ENCODE measurements around the gene TSSK1B.
A peak's percentile ranks its signal among the peaks of the same experiment; 100 is the strongest.
"Not testable (repeated sequence)": the region's sequence is repeated elsewhere in the genome, so short reads cannot be mapped to it uniquely, and the experiment has no call there.

Gene TSSK1B, protein sequence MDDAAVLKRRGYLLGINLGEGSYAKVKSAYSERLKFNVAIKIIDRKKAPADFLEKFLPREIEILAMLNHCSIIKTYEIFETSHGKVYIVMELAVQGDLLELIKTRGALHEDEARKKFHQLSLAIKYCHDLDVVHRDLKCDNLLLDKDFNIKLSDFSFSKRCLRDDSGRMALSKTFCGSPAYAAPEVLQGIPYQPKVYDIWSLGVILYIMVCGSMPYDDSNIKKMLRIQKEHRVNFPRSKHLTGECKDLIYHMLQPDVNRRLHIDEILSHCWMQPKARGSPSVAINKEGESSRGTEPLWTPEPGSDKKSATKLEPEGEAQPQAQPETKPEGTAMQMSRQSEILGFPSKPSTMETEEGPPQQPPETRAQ

DNA sequence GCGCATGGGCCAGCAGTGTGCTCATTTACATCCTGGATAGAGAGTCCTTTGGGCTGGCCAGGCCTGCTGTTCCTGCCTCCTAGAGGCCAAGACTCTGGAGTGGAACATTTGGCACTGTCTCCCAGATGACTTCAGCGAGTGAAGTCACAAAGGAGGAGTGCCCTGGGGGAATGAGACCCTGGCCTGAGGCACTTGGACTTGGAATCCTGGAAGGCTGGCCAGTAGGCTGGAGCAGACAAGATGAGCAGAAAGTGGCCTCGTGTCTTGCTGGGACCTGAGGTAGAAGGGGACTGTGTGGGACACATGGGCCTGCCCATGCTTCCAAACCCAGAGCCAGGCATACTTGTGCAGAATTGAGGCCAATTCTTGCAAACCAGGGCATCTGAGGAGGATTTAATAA lies at the start of gene TSSK1B:
TSSK1B (minus strand) TSS at position 101 of the 400 bp plus-strand sequence. CDS start 150 bp downstream, outside the sequence.
- DNase-seq, result no peak

DNA sequence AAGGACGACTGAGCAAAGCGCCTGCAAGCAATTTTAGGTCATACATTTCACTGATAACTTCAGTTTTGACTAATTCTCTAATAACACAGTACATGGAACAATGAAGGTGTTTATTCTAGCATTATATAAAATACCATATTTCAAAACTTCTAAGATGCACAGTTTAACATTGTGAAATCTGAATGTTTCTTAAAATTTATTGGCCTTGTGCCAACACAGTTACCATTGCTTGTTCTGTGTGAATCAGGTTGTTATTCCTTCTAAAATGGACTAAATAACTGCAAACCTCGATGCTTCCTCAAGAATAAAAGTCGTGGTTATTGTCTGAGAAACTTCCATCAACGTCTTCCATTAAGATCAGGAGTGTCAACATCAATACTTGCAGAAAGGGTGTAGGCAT lies 45.5 kb upstream of the TSSK1B start:
- no peak for DNase-seq

DNA sequence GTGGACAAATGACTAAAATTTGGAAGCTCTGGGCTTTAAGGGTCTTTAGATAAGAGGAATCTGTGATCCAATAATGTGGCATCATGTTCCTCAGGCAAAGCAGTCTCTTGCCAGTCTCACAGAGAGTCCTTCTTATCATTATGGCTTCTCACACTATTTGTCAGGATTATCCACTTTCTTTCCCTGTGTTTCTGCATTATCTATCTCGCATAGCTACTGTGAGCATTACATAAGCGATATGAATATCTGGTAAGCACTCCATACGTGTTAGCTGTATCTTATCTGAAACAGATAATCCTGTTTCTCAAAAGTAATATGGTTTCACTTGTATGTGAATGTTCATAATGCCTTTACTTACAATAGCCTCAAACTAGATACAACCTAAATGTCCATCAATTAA lies 43.9 kb upstream of the TSSK1B start:
- DNase-seq, result no peak

DNA sequence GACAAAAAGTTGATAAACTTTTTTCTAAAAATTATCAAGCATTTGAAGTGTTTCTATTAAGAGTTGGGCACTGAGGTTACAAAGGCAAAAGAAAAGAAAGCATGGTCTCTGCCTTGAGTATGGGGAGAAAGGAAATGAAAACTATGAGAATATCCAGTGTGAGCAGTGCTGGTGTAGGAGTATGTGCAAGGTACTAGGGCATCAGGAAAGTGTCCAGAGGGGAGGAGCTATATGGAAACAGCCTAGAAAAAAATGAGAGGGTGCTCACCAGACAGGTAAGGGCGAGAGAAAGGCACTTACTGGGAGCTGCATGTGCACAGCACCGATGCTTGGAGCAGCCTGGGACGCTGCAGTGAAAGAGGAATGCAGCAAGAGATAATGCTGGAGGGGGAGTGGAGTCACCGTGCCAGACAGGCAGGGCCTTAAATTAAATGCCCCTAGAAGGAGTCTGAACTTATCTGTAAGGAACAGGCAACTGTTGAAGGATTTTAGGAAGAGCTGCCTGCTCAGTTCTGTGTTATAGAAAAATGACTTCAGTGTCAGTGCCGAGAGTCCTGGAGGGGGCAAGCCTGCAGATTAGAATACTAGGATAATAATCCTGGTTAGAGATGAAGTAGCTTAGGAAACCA lies 39.4 kb upstream of the TSSK1B start:
- no peak for DNase-seq

DNA sequence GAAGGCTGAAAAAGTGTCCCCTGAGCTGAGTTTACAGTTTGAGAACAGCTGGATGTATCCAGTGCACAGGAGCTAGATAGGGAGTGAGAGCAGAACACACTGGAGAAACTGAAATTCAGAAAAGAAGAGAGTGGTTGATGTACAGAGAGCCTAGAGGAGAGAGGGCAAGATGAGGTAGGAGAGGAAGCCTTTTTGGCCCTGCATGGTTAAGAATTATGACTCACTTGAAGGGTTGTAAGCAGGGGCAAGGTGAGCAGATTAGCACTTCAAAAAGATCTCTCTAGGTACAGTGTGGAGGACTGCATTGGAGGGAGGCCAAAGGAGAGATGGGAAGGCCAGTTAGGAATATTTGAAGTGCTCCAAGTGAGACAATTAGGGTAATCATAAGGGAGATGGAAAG lies 28.2 kb upstream of the TSSK1B start:
- DNase-seq, result no peak

DNA sequence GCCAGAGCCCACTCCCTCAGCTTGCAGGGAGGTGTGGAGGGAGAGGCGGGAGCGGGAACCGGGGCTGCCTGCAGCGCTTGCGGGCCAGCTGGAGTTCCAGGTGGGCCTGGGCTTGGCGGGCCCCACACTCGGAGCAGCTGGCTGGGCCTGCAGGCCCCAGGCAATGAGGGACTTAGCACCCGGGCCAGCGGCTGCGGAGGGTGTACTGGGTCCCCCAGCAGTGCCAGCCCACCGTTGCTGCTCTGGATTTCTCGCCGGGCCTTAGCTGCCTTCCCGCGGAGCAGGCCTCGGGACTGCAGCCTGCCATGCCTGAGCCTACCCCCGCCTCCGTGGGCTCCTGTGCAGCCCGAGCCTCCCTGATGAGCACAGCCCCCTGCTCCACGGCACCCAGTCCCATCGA lies 22.3 kb upstream of the TSSK1B start:
- DNase-seq, result not testable (repeated sequence)

DNA sequence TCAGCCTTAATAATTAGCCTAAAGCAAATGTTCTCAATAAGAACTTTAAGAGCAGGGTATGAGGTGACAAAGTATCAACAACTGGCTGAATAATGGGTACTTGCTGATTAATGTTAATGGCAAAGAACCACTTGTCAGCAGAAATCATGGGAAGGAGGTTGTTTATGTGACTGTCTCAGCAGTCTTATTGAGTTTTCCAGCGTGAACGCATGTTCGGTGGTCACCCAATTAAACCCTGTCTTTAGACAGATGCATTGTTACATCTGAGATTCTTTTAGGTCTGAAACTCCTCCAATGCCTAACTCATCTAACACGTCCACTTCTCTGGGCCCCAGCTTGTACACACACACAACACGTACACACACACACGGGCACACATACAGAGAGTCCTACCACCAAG lies 18.2 kb upstream of the TSSK1B start:
- DNase-seq, result no peak

DNA sequence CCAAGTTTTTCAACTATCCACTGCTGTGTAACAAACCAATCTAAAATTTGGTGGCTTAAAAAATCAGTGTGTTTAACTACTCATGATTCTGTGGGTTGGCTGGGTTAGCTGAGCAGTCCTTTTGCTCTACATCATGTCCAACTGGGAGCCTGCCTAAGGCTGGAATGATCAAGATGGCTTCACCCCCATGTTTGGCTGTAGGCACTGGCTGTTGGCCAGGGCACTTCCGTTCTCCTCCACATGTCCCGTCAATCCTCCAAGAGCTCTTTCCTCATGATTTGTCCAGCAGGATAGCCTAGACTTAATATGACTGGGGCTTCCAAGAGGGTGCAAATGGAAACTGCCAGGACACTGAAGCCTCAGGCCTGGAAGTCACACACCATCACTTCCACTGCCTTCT lies 17.0 kb upstream of the TSSK1B start:
- DNase-seq, result no peak

DNA sequence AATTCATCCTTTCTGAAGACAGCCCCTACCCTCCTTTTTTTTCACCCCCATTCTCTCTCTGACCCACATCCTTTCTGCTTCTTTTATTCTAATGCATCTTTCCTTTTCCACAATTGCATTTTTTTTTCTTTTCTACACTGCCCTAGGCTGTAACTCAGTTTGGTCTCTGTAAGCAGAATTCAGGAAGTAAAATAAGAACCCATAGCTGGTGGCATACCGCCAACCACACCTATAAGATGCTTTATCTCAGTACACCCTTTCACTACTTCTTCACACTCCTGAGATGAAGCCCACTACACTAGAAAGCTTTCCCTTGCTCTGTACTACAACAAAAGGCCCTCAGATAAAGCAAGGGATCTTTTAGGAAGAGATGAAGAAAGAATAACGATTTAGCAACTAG lies 16.1 kb upstream of the TSSK1B start:
- no peak for DNase-seq

DNA sequence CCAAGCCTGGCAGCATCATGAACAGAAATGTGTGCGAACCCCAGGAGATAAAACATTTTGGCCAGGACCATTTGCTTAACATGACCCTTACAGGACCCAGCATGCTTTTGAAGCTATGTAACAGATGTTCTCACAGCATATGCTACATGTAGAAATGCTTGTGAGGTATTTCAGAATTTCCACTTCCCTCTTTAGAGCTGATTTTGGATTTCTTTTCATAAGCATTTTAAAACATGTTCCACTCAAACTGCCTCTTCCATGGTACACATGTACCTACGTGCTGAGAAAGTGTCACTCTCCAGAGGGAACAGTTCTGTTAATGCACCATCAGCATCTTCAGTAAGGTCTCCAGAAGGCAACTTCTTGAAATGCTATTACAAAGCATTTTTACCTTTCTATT lies 15.7 kb upstream of the TSSK1B start:
- no peak for DNase-seq

DNA sequence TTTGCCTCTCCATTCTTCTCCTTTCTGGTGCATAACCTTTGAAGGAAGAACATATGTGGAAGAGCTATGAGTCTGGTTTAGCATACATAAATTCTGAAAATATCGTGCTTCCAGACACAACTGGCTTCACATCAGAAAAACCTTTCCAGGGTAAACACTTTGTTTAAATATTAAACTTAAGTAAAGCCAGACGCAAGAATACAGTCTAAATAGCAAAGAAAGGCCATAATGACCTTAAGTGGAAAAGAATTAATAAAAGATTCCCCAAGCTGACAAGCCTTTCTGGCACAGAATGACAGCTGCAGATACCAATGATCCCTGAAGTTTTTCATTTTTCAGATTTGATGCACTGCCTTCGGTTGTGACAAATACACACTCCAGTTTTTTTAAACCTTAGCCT lies 13.5 kb upstream of the TSSK1B start:
- no peak for DNase-seq

DNA sequence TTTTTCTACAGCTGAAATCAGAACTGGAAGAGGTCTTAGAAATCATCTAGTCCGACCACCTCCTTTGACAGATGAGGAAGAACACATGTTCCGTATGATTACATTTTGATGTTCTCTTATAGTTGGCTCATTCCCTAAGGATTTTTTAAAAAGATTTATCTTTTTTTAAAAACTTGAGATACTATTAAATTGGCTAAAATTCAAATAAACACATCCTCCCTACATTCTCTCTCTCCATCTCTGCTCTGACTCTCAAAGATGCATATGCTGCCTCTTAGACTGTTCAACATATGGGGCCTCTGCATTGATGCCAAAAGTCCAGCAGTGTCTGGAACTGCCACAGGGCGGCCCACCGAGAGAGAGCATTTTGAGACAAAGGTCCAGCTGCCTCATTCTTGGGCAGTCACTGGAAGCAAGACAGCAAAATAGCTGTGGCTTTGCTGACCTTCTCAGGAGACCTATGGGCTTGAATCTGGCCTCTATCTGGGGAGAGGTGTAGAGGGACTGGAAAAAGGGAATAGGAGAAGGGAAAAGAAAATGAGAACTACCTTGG lies 12.8 kb upstream of the TSSK1B start:
- DNase-seq, result peak; percentile 35

DNA sequence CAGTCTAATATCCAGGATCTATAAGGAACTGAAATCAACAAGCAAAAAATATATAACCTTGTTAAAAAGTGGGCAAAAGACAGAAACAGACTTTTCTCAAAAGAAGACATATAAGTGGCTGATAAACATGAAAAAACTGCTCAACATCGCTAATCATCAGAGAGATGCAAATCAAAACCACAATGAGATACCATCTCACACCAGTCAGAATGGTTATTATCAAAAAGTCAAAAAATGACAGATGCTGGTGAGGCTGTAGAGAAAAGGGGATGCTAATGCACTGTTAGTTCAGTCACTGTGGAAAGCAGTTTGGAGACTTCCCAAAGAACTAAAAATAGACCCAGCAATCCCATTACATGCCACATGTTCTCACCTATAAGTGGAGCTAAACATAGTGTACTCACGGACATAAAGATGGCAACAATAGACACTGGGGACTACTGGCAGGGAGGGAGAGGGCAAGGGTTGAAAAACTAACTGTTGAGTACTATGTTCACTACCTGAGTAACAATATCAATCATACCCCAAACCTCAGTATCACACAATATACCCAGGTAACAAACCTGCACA lies 11.7 kb upstream of the TSSK1B start:
- no peak for DNase-seq

DNA sequence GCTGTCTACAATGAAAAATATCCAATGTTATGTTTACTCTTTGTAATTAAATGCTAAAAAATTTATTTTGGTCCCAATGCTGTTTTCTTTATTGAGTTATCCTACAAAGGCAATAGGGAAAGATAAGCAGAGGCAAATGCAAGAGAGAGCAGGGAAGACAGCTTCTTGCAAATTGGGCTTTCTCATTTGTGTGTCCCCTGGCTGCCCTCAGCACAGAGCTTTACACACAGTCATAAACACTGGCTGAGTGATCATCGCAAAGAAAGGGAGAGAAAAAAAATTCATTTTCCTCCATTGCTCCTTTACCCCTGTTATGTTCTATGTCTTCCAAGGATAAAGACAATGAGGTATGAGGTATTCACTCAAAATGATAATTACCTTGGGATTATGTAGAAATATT lies 2.3 kb upstream of the TSSK1B start:
- DNase-seq, result no peak

DNA sequence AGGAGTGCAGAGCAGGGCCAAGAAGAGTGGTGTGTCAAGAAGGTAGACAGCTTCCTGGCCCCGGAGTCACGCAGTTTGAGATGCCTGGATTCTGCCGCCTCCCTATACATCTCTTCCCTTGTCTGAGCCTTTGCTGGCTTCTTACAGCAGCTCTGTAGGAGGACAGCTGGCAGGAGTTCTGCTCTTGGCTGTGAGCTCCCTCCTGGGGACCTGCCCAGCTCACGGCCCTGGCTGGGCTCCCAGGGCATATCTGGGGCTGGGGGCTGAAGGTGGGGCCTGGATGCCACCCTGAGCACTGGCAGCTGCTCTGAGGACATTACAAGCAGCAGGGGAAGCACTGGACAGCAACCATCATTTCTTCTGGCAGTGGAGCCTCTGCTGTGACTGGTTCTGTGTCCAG lies 786 bp upstream of the TSSK1B start:
- no peak for DNase-seq

DNA sequence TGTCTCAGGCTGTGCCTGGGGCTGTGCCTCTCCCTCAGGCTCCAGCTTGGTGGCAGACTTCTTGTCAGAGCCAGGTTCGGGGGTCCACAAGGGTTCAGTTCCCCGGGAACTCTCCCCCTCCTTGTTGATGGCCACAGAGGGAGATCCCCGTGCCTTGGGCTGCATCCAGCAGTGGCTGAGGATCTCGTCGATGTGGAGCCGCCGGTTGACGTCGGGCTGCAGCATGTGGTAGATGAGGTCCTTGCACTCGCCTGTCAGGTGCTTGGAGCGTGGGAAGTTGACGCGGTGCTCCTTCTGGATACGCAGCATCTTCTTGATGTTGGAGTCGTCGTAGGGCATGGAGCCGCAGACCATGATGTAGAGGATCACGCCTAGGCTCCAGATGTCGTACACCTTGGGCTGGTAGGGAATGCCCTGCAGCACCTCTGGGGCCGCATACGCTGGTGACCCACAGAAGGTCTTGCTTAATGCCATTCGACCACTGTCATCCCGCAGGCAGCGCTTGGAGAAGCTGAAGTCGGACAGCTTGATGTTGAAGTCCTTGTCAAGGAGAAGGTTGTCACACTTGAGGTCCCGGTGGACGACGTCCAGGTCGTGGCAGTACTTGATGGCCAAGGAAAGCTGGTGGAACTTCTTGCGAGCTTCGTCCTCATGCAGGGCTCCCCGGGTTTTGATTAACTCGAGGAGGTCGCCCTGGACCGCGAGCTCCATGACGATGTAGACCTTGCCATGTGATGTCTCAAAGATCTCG lies 752 bp downstream of the TSSK1B start:
- no peak for DNase-seq

DNA sequence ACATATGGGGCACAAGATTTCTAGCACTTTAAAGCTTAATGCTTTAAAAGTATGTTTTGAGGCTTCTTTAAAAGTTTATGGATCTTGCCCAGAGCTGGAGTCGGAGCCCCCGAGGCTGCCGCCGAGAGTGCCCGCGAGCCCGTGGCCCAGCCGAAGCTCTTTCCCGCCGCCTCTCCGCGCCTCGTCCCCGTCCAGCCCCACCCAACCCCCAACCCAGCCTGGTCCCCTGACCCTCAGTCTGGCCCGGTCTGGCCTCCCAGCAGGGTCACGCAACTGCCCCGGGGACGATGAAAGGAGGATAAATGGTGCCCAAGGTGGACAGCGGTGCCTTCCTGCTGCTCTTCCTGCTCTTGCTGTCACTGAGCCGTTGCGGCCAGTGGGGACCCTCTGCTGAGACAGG lies 1.7 kb downstream of the TSSK1B start:
- no peak for DNase-seq

DNA sequence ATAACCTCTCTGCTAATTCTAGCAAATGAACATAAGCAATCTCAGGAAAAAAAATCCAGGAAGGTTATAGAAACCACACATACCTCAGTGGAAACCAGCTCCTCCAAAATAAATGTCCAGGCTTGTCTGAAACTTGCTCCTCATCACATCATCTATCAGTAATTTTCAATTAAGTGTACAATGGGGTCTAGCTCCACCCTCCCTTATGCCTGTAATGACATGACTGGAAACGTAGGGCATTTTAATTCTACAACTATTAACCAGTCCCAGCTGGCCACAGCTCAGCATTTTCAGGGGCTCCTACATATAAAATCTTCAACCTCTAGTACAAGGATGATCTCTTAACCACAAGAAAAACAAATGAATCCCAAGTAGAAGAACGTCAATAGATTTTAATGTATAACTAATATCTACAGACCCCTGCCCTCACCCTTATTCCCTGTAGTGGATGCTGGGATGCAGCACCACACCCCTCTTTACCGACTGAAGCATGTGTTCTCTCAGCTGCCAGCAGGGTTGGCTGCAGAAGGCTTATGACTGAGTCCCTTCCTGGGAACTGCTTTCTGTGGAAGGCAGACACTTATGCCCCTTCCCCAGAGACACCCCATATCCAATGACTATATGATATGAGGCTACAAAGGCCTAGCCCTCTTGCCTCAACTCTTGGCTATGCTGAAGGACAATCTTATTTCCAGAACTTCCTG lies 6.8 kb downstream of the TSSK1B start:
- no peak for DNase-seq

DNA sequence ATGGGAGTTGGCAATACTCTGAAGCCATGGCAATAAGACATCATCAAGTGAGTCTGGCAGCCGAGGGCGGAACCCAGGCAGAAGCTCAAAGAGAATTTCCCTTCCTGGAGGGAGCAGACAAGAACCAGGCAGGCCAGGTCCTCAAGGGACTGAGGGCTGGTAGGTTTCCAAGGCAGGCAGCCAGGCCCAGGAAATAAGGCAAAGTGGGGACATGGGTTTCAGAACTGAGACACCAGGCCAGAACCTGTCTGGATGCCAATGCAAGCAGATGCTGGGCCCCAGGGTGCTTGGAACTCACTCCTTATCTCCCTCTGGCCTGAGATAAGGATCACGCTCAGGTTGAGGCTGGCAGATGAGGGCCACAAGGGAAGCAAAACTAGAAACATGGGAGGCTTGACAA lies 8.9 kb downstream of the TSSK1B start:
- DNase-seq, result no peak

DNA sequence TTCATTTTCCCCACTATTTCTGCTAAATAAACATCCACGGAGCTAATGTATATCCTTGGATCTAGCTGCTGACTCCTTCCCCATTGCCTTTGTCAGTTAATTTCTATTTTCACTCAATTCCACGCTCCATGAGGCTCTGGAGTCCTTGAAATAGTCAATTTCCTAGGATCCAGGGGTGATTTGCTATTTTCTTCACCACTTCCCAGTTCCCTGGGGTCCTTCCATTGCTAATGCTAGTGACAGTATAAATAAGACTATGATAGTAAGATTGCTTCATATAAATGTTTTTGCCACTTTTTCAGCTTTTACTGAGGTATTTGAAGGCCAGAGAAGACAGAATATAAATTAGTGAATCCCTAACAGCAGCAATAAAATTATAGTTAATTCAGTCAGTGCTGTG lies 13.1 kb downstream of the TSSK1B start:
- no peak for DNase-seq

DNA sequence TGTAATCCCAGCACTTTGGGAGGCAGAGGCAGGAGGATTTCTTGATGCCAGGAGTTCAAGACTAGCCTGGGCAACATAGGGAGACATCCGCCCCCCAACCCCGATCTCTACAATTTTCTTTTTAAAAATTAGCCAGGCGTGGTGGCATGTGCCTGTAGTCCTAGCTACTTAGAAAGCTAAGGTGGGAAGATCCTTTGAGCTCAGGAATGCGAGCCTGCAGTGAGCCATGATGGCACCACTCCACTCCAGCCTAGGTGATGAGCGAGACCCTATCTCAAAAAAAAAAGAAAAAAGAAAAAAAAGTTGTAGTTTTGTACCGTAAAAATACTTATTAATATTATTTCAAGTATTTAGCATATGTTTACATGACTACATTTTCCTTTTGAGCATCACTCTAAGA lies 29.3 kb downstream of the TSSK1B start:
- DNase-seq, result no peak

DNA sequence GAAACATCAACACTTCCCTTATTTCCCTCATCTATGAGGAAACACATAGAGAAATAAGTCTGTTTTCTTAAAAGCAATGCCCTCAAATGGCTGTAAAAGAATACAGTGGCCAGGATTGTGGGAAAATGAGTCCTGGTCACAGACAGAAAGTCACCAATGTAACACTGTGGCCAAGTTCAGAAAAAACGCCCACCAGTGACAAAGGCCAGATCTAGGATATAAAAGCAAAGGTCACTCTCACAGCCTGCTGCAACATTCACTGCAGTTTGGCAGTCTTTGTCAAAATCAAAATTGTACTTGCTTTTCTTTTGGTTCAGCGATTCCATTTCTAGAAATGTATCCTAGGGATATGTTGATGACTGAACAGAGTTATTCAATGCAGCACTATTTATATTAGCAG lies 30.5 kb downstream of the TSSK1B start:
- DNase-seq, result no peak

DNA sequence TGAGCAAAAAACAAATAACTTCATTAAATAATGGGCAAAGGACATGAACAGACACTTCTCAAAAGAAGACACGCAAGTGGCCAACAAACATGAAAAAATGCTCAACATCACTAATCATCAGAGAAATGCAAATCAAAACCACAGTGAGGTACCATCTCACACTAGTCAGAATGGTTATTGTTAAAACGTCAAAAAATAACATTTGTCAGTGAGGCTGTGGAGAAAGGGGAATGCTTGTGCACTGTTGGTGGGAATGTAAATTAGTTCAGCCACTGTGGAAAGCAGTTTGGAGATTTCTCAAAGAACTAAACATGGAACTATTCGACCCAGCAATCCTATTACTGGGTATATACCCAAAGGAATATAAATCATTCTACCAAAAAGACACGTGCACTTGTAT lies 36.8 kb downstream of the TSSK1B start:
- not testable (repeated sequence) for DNase-seq
